SK-N-SH (cell line): Measurements from ENCODE around the gene DNASE1L2.
"Not testable (repeated sequence)": the region's sequence is repeated elsewhere in the genome, so short reads cannot be mapped to it uniquely, and the experiment has no call there.

Source experiments
- CTCF ChIP-seq: fragments of 200-600 bp; sonication (generic); IDR thresholded peaks from 2 replicates; pipeline ENCODE4 v1.6.1; 2017; ENCODE audit warnings: antibody characterized with exemption, mild to moderate bottlenecking, moderate library complexity
- EP300 ChIP-seq, 2 experiments: IDR thresholded peaks; 2 replicates each; pipeline versions ENCODE4 v1.4.0 to v1.6.1; 2012; ENCODE audit warnings: borderline replicate concordance in 1 of 2, low read depth in 1 of 2, low read length in 1 of 2
- EZH2phosphoT487 ChIP-seq: fragments of 200-600 bp; sonication (generic); IDR thresholded peaks from 2 replicates; pipeline ENCODE4 v1.6.1; 2017; ENCODE audit warnings: low read depth, mixed run types, mild to moderate bottlenecking, antibody characterized with exemption, moderate library complexity, borderline replicate concordance
- JUND ChIP-seq: IDR thresholded peaks from 2 replicates; pipeline ENCODE4 v1.4.0; 2012
- MXI1 ChIP-seq: IDR thresholded peaks from 2 replicates; pipeline ENCODE4 v1.6.1; 2012; ENCODE audit warnings: mild to moderate bottlenecking, low read depth, low read length, improper control_type of control experiment
- RFX5 ChIP-seq: IDR thresholded peaks from 2 replicates; pipeline ENCODE4 v1.6.1; 2012; ENCODE audit warnings: mild to moderate bottlenecking, improper control_type of control experiment, low read length
- RXRA ChIP-seq: IDR thresholded peaks from 2 replicates; pipeline ENCODE4 v1.4.0; 2012; ENCODE audit warnings: low read depth, mild to moderate bottlenecking, borderline replicate concordance
- SIN3A ChIP-seq: IDR thresholded peaks from 2 replicates; pipeline ENCODE4 v1.6.1; 2012; ENCODE audit warnings: low read depth, mild to moderate bottlenecking, low read length, moderate library complexity, borderline replicate concordance
- TEAD4 ChIP-seq: IDR thresholded peaks from 2 replicates; pipeline ENCODE4 v1.4.0; 2012; ENCODE audit warnings: mild to moderate bottlenecking, borderline replicate concordance; ENCODE audit not compliant: insufficient read depth
- YY1 ChIP-seq: IDR thresholded peaks from 2 replicates; pipeline ENCODE4 v1.4.0; 2012; ENCODE audit warnings: low read depth, mild to moderate bottlenecking
- TF ChIP-seq, protein P1 (sequence below): IDR thresholded peaks from 2 replicates; pipeline ENCODE4 v1.4.0; 2012; ENCODE audit warnings: low read depth, borderline replicate concordance

GRCh38 chr16:2203119-2203688, 33.0 kb upstream of the DNASE1L2 start:
- not testable (repeated sequence) for TF ChIP-seq CTCF; MXI1; SIN3A; TEAD4; YY1; EP300 (IDR thresholded peaks at IDR 0.05; ENCODE audit: borderline replicate concordance in 1 of 2, low read depth in 1 of 2, low read length in 1 of 2); RFX5; RXRA; EZH2phosphoT487; JUND
- TF ChIP-seq, protein P1, sequence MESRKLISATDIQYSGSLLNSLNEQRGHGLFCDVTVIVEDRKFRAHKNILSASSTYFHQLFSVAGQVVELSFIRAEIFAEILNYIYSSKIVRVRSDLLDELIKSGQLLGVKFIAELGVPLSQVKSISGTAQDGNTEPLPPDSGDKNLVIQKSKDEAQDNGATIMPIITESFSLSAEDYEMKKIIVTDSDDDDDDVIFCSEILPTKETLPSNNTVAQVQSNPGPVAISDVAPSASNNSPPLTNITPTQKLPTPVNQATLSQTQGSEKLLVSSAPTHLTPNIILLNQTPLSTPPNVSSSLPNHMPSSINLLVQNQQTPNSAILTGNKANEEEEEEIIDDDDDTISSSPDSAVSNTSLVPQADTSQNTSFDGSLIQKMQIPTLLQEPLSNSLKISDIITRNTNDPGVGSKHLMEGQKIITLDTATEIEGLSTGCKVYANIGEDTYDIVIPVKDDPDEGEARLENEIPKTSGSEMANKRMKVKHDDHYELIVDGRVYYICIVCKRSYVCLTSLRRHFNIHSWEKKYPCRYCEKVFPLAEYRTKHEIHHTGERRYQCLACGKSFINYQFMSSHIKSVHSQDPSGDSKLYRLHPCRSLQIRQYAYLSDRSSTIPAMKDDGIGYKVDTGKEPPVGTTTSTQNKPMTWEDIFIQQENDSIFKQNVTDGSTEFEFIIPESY = not testable (repeated sequence)
